HepG2 (cell line): ENCODE data around the gene ADSS2. TPM values are rescaled to one million over a fixed set of nuclear protein-coding genes. Genes with fewer than 3 reads are reported as not detected.
A peak's percentile ranks its signal among the peaks of the same experiment; 100 is the strongest.

Experiments
- ATF7-NPFF ChIP-seq: sonication (generic); formaldehyde crosslinking; IDR thresholded peaks from 2 replicates; pipeline ENCODE4 v1.8.1; 2023; ENCODE audit warnings: mild to moderate bottlenecking, low read depth, missing genetic modification reagents, moderate library complexity
- CCDC6 ChIP-seq: sonication (generic); formaldehyde crosslinking; IDR thresholded peaks from 2 replicates; pipeline ENCODE4 v1.8.1; 2022; ENCODE audit warnings: mild to moderate bottlenecking, missing genetic modification reagents, moderate library complexity
- KDM5B ChIP-seq: sonication (generic); formaldehyde crosslinking; IDR thresholded peaks from 2 replicates; pipeline ENCODE4 v1.4.0; 2020; ENCODE audit warnings: missing genetic modification reagents, mild to moderate bottlenecking, borderline replicate concordance
- MED1 ChIP-seq: sonication (generic); formaldehyde crosslinking; IDR thresholded peaks from 2 replicates; pipeline ENCODE4 v1.4.0; 2020; ENCODE audit warnings: missing genetic modification reagents
- NR2F6 ChIP-seq, 2 experiments: IDR thresholded peaks; 2 replicates each; pipeline ENCODE4 v1.6.1; 2016; ENCODE audit warnings: antibody characterized with exemption in 1 of 2, mild to moderate bottlenecking in 1 of 2
- PITX1 ChIP-seq: sonication (generic); formaldehyde crosslinking; IDR thresholded peaks from 2 replicates; pipeline ENCODE4 v1.5.1; 2020; ENCODE audit warnings: mild to moderate bottlenecking, missing genetic modification reagents
- SATB2 ChIP-seq: sonication (generic); formaldehyde crosslinking; IDR thresholded peaks from 2 replicates; pipeline ENCODE4 v1.5.0; 2020; ENCODE audit warnings: missing genetic modification reagents
- SRSF9 ChIP-seq: fragments of 200-400 bp; formaldehyde crosslinking; IDR thresholded peaks from 2 replicates; pipeline ENCODE4 v1.6.1; 2018; ENCODE audit warnings: borderline replicate concordance, mild to moderate bottlenecking, low read depth, low read length; ENCODE audit not compliant: insufficient read depth, poor library complexity, severe bottlenecking
- ZBTB42 ChIP-seq: sonication (generic); formaldehyde crosslinking; IDR thresholded peaks from 2 replicates; pipeline ENCODE4 v1.5.0; 2020; ENCODE audit warnings: mild to moderate bottlenecking, missing genetic modification reagents
- ZNF350 ChIP-seq: sonication (generic); formaldehyde crosslinking; IDR thresholded peaks from 2 replicates; pipeline ENCODE4 v1.4.0; 2020; ENCODE audit warnings: mild to moderate bottlenecking, low read depth, missing genetic modification reagents, borderline replicate concordance
- ZNF546 ChIP-seq: sonication (generic); formaldehyde crosslinking; conservative IDR thresholded peaks from 2 replicates; pipeline ENCODE4 v1.8.1; 2023; ENCODE audit warnings: mild to moderate bottlenecking, missing genetic modification reagents
- ZNF605 ChIP-seq: sonication (generic); formaldehyde crosslinking; IDR thresholded peaks from 2 replicates; pipeline ENCODE4 v1.8.0; 2022; ENCODE audit warnings: mild to moderate bottlenecking, missing genetic modification reagents
- ZNF75D ChIP-seq: sonication (generic); formaldehyde crosslinking; IDR thresholded peaks from 2 replicates; pipeline ENCODE4 v1.8.1; 2023; ENCODE audit warnings: missing genetic modification reagents, mild to moderate bottlenecking, borderline replicate concordance
- ZNF773 ChIP-seq: sonication (generic); formaldehyde crosslinking; IDR thresholded peaks from 2 replicates; pipeline ENCODE4 v1.4.0; 2020; ENCODE audit warnings: missing genetic modification reagents, borderline replicate concordance
- ZNF777 ChIP-seq: sonication (generic); formaldehyde crosslinking; IDR thresholded peaks from 2 replicates; pipeline ENCODE4 v1.4.0; 2020; ENCODE audit warnings: missing genetic modification reagents
- ZSCAN20 ChIP-seq: sonication (generic); formaldehyde crosslinking; IDR thresholded peaks from 2 replicates; pipeline ENCODE4 v1.4.0; 2020; ENCODE audit warnings: missing genetic modification reagents, mild to moderate bottlenecking, borderline replicate concordance
- polyA plus RNA-seq, 8 experiments: library from polyadenylated mRNA; depleted of rRNA in 3 of 8; stranded (reverse) in 7 of 8; unstranded in 1 of 8; fragments of >200 nt; fragmentation: Illumina TruSeq in 4 of 8; extraction: Trizol in 4 of 8; gene quantifications; 2 replicates each; pipeline versions ENCODE4 v1.2.1 to v1.2.3, GENCODE V29; 2011 to 2016; ENCODE audit warnings: low read depth in 4 of 8, missing spikeins in 1 of 8, mixed read lengths in 1 of 8; ENCODE audit not compliant: insufficient read depth in 1 of 8
- total RNA-seq, 5 experiments: library from RNA; depleted of rRNA; stranded (reverse); fragments of >200 nt; fragmentation: Illumina TruSeq; extraction: Trizol; gene quantifications; 2 replicates each; pipeline ENCODE4 v1.2.3, GENCODE V29; 2016; ENCODE audit warnings: low read depth in 1 of 5
- TF ChIP-seq, protein P1 (sequence below): sonication (generic); formaldehyde crosslinking; IDR thresholded peaks from 2 replicates; pipeline ENCODE4 v1.4.0; 2020; ENCODE audit warnings: missing genetic modification reagents
- TF ChIP-seq, protein P2 (sequence below): sonication (generic); formaldehyde crosslinking; IDR thresholded peaks from 2 replicates; pipeline ENCODE4 v1.8.0; 2022; ENCODE audit warnings: missing genetic modification reagents, mild to moderate bottlenecking, moderate library complexity, borderline replicate concordance
- TF ChIP-seq, protein P3 (sequence below): sonication (generic); formaldehyde crosslinking; IDR thresholded peaks from 2 replicates; pipeline ENCODE4 v1.9.0; 2022; ENCODE audit warnings: missing genetic modification reagents, mild to moderate bottlenecking, borderline replicate concordance
- TF ChIP-seq, protein P4 (sequence below): sonication (generic); formaldehyde crosslinking; IDR thresholded peaks from 2 replicates; pipeline ENCODE4 v1.5.1; 2020; ENCODE audit warnings: mild to moderate bottlenecking, missing genetic modification reagents, moderate library complexity

ADSS2 gene
- total and polyA plus RNA-seq, 2 of the 13 experiments (the other 11 are each of a cell fraction or from before 2014, with no cell fraction given) = 15.1 to 43.4 TPM

- TF ChIP-seq CCDC6 (CRISPR knock-in tag) (no peak), ZBTB42 (CRISPR knock-in tag) (peak; percentile 53; the same call in 1 of the 2 replicates), ZNF350 (CRISPR knock-in tag) (no peak; the same call in 1 of the 2 replicates), MED1 (CRISPR knock-in tag) (no peak), ZNF75D (CRISPR knock-in tag) (no peak), ZNF605 (CRISPR knock-in tag) (0 out of 2 replicates have a peak, but pooled peaks have one; percentile 30), ZNF777 (peak; percentile 67), NR2F6 (IDR thresholded peaks at IDR 0.05) (no peak), NR2F6 (CRISPR knock-in tag; IDR thresholded peaks at IDR 0.05) (no peak), ZNF546 (no peak), ATF7-NPFF (CRISPR knock-in tag) (peak; percentile 68; the same call in 1 of the 2 replicates), SRSF9 (no peak), KDM5B (CRISPR knock-in tag) (peak; percentile 87), PITX1 (CRISPR knock-in tag) (0 out of 2 replicates have a peak, but pooled peaks have one; percentile 24), SATB2 (CRISPR knock-in tag) (no peak), ZNF773 (0 out of 2 replicates have a peak, but pooled peaks have one; percentile 35), ZSCAN20 (0 out of 2 replicates have a peak, but pooled peaks have one; percentile 5)
- TF ChIP-seq, protein P1, sequence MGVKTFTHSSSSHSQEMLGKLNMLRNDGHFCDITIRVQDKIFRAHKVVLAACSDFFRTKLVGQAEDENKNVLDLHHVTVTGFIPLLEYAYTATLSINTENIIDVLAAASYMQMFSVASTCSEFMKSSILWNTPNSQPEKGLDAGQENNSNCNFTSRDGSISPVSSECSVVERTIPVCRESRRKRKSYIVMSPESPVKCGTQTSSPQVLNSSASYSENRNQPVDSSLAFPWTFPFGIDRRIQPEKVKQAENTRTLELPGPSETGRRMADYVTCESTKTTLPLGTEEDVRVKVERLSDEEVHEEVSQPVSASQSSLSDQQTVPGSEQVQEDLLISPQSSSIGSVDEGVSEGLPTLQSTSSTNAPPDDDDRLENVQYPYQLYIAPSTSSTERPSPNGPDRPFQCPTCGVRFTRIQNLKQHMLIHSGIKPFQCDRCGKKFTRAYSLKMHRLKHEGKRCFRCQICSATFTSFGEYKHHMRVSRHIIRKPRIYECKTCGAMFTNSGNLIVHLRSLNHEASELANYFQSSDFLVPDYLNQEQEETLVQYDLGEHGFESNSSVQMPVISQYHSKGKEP (CRISPR knock-in tag) = peak; percentile 18; the same call in 1 of the 2 replicates
- TF ChIP-seq, protein P2, sequence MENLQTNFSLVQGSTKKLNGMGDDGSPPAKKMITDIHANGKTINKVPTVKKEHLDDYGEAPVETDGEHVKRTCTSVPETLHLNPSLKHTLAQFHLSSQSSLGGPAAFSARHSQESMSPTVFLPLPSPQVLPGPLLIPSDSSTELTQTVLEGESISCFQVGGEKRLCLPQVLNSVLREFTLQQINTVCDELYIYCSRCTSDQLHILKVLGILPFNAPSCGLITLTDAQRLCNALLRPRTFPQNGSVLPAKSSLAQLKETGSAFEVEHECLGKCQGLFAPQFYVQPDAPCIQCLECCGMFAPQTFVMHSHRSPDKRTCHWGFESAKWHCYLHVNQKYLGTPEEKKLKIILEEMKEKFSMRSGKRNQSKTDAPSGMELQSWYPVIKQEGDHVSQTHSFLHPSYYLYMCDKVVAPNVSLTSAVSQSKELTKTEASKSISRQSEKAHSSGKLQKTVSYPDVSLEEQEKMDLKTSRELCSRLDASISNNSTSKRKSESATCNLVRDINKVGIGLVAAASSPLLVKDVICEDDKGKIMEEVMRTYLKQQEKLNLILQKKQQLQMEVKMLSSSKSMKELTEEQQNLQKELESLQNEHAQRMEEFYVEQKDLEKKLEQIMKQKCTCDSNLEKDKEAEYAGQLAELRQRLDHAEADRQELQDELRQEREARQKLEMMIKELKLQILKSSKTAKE (CRISPR knock-in tag) = 0 out of 2 replicates have a peak, but pooled peaks have one; percentile 23
- TF ChIP-seq, protein P3, sequence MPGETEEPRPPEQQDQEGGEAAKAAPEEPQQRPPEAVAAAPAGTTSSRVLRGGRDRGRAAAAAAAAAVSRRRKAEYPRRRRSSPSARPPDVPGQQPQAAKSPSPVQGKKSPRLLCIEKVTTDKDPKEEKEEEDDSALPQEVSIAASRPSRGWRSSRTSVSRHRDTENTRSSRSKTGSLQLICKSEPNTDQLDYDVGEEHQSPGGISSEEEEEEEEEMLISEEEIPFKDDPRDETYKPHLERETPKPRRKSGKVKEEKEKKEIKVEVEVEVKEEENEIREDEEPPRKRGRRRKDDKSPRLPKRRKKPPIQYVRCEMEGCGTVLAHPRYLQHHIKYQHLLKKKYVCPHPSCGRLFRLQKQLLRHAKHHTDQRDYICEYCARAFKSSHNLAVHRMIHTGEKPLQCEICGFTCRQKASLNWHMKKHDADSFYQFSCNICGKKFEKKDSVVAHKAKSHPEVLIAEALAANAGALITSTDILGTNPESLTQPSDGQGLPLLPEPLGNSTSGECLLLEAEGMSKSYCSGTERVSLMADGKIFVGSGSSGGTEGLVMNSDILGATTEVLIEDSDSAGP (CRISPR knock-in tag) = peak; percentile 50; the same call in 1 of the 2 replicates
- TF ChIP-seq, protein P4, sequence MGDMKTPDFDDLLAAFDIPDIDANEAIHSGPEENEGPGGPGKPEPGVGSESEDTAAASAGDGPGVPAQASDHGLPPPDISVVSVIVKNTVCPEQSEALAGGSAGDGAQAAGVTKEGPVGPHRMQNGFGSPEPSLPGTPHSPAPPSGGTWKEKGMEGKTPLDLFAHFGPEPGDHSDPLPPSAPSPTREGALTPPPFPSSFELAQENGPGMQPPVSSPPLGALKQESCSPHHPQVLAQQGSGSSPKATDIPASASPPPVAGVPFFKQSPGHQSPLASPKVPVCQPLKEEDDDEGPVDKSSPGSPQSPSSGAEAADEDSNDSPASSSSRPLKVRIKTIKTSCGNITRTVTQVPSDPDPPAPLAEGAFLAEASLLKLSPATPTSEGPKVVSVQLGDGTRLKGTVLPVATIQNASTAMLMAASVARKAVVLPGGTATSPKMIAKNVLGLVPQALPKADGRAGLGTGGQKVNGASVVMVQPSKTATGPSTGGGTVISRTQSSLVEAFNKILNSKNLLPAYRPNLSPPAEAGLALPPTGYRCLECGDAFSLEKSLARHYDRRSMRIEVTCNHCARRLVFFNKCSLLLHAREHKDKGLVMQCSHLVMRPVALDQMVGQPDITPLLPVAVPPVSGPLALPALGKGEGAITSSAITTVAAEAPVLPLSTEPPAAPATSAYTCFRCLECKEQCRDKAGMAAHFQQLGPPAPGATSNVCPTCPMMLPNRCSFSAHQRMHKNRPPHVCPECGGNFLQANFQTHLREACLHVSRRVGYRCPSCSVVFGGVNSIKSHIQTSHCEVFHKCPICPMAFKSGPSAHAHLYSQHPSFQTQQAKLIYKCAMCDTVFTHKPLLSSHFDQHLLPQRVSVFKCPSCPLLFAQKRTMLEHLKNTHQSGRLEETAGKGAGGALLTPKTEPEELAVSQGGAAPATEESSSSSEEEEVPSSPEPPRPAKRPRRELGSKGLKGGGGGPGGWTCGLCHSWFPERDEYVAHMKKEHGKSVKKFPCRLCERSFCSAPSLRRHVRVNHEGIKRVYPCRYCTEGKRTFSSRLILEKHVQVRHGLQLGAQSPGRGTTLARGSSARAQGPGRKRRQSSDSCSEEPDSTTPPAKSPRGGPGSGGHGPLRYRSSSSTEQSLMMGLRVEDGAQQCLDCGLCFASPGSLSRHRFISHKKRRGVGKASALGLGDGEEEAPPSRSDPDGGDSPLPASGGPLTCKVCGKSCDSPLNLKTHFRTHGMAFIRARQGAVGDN (CRISPR knock-in tag) = peak; percentile 91
These were observed at the start of gene ADSS2 (continued) for GRCh38 chr1:244451539-244451950.
